PC-9 (cell line): ENCODE results near the gene CEP135. TPM values are rescaled to one million over a fixed set of nuclear protein-coding genes. Genes with fewer than 3 reads are reported as not detected.

Experiments
- BruUV-seq: library from RNA; stranded (reverse); fragments of 400-500 nt; replicated peaks from 2 replicates; lab custom pipeline; 2021; lab: Mats Ljungman, UMichigan
- CTCF ChIA-PET: fragments of 300-600 bp; sonication (Branson Sonifier 250); formaldehyde crosslinking; loops from one replicate; lab custom pipeline; 2022; ENCODE audit warnings: antibody characterized with exemption; lab: Charles Lee
- POLR2A ChIA-PET: fragments of 300-600 bp; sonication (Branson Sonifier 250); formaldehyde crosslinking; loops from one replicate; lab custom pipeline; 2022; ENCODE audit warnings: antibody characterized with exemption; ENCODE audit not compliant: unreplicated experiment; lab: Charles Lee
- DNase-seq, 2 experiments: peaks; one replicate each; pipeline versions ENCODE4 v3.0.0 to v3.0.0-alpha.2; 2015 to 2022; ENCODE audit warnings: mixed read lengths in 1 of 2
- H2AFZ ChIP-seq: fragments of 200-600 bp; sonication (generic); 2 replicates; pipeline ENCODE4 v1.8.1; 2017; ENCODE audit warnings: antibody characterized with exemption
- H3F3A ChIP-seq: fragments of 200-600 bp; sonication (generic); 2 replicates; pipeline ENCODE4 v1.8.1; 2017; ENCODE audit warnings: antibody characterized with exemption, mild to moderate bottlenecking, low read depth; ENCODE audit not compliant: insufficient read depth
- H3K27ac ChIP-seq: fragments of 200-600 bp; sonication (generic); 2 replicates; pipeline ENCODE4 v1.6.1; 2016; ENCODE audit warnings: mixed run types
- H3K27me3 ChIP-seq: fragments of 200-600 bp; sonication (generic); 2 replicates; pipeline ENCODE4 v1.6.1; 2016; ENCODE audit warnings: low read depth, mixed run types; ENCODE audit not compliant: insufficient read depth
- H3K36me3 ChIP-seq: fragments of 200-600 bp; sonication (generic); 2 replicates; pipeline ENCODE4 v1.6.1; 2016; ENCODE audit warnings: low read depth, mixed run types
- H3K4me1 ChIP-seq: fragments of 200-600 bp; sonication (generic); replicated peaks from 2 replicates; pipeline ENCODE4 v1.6.1; 2016; ENCODE audit warnings: mixed run types; ENCODE audit not compliant: insufficient read depth
- H3K4me2 ChIP-seq: fragments of 200-600 bp; sonication (generic); 2 replicates; pipeline ENCODE4 v1.6.1; 2017; ENCODE audit warnings: mixed run types
- H3K4me3 ChIP-seq: fragments of 200-600 bp; sonication (generic); 2 replicates; pipeline ENCODE4 v1.6.1; 2016; ENCODE audit warnings: mixed run types
- H3K79me2 ChIP-seq: fragments of 200-600 bp; sonication (generic); 2 replicates; pipeline ENCODE4 v1.6.1; 2017; ENCODE audit warnings: low read depth, mixed run types
- H3K9me2 ChIP-seq: fragments of 200-600 bp; sonication (generic); 2 replicates; pipeline ENCODE4 v1.8.1; 2017; ENCODE audit warnings: mild to moderate bottlenecking; ENCODE audit not compliant: insufficient read depth
- H3K9me3 ChIP-seq: fragments of 200-600 bp; sonication (generic); 2 replicates; pipeline ENCODE4 v1.8.1; 2016; ENCODE audit warnings: low read depth; ENCODE audit not compliant: insufficient read depth
- H4K20me1 ChIP-seq: fragments of 200-600 bp; sonication (generic); 2 replicates; pipeline ENCODE4 v1.8.1; 2017; ENCODE audit not compliant: insufficient read depth
- EZH2 ChIP-seq: fragments of 200-600 bp; sonication (generic); IDR thresholded peaks from 2 replicates; pipeline ENCODE4 v1.8.0; 2017; ENCODE audit warnings: antibody characterized with exemption, low read depth
- intact Hi-C: fragments of 100-400 bp; cut with micrococcal nuclease; formaldehyde crosslinking; loops from one replicate; pipeline ENCODE4 v1.10.0; 2022; ENCODE audit not compliant: unreplicated experiment
- total RNA-seq: library from RNA; stranded (reverse); gene quantifications from 2 replicates; pipeline ENCODE4 v1.2.3, GENCODE V29; 2021
- TF ChIP-seq, protein P1 (sequence below): fragments of 200-600 bp; sonication (generic); conservative IDR thresholded peaks from 2 replicates; pipeline ENCODE4 v1.6.1; 2017; ENCODE audit warnings: mixed run types, antibody characterized with exemption, mild to moderate bottlenecking, moderate library complexity

Gene CEP135
- total RNA-seq, 1 experiment from 2014 or later = 8.8 TPM

DNA sequence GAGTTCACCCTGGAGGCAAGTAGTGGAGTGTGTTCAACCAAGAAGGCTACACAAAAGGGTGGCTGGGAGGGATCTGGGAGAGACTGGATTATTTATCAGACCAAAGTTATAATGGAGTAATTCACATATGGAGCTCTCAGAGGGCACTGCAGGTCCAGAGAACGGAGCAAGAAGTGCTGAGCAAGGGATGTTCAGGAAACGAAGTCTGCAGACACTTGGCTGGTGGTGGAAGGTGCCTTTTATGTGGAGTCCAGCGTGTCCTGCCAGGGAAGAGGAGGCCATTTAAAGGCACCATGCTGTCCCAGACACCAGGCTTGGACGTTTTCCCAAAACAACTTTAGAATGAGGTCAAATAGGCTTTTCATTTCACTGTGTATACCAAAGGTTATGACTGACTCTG is 130.1 kb downstream of the CEP135 start:
- no peaks in the 10 kb centered on the region for H3K27me3 ChIP-seq
- no peaks in the 10 kb centered on the region for H4K20me1 ChIP-seq
- no peaks in the 10 kb centered on the region for H3K79me2 ChIP-seq
- H3K4me3 ChIP-seq = no peak overlapping the region
- no peaks in the 10 kb centered on the region for H3K9me2 ChIP-seq
- no peaks in the 10 kb centered on the region for H3K9me3 ChIP-seq
- BruUV-seq = no TSS peak
- no peak overlapping the region for H3K4me2 ChIP-seq
- ChIA-PET POLR2A (no interaction called here), CTCF (no interaction called here)
- DNase-seq = no peak
- no peaks in the 10 kb centered on the region for H3K4me1 ChIP-seq
- no peaks in the 10 kb centered on the region for H3F3A ChIP-seq
- no peak for TF ChIP-seq EZH2
- TF ChIP-seq, protein P1, sequence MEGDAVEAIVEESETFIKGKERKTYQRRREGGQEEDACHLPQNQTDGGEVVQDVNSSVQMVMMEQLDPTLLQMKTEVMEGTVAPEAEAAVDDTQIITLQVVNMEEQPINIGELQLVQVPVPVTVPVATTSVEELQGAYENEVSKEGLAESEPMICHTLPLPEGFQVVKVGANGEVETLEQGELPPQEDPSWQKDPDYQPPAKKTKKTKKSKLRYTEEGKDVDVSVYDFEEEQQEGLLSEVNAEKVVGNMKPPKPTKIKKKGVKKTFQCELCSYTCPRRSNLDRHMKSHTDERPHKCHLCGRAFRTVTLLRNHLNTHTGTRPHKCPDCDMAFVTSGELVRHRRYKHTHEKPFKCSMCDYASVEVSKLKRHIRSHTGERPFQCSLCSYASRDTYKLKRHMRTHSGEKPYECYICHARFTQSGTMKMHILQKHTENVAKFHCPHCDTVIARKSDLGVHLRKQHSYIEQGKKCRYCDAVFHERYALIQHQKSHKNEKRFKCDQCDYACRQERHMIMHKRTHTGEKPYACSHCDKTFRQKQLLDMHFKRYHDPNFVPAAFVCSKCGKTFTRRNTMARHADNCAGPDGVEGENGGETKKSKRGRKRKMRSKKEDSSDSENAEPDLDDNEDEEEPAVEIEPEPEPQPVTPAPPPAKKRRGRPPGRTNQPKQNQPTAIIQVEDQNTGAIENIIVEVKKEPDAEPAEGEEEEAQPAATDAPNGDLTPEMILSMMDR = no peak
- no peaks in the 10 kb centered on the region for H3K36me3 ChIP-seq
- H2AFZ ChIP-seq = no peak overlapping the region
- intact Hi-C loops = no loop called here
- no peak overlapping the region for H3K27ac ChIP-seq

DNA sequence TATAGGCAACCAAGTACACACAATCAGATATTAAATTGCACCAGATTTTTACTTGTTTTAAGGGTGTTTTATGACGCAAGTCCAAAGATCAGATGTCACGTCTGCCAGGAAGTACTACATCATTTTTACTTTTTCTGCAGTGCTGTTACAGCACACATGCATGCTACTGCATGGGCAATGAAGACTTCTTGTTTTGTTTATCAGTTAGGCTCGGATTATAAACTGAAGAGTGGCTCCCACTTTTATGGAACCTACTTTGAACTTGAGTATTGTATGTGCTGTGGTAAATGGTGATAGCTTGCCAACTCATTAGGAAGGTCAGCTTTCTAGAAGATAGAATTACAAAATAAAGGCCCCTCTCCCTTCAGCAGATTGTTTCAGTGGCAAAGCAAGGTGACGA is 131.6 kb downstream of the CEP135 start:
- no peaks in the 10 kb centered on the region for H4K20me1 ChIP-seq
- no peak overlapping the region for H3K4me3 ChIP-seq
- no peaks in the 10 kb centered on the region for H3K4me1 ChIP-seq
- CTCF ChIA-PET = no interaction called here
- no peak overlapping the region for H2AFZ ChIP-seq
- BruUV-seq = no TSS peak
- intact Hi-C loops = no loop called here
- POLR2A ChIA-PET = no interaction called here
- no peak overlapping the region for H3K27ac ChIP-seq
- no peaks in the 10 kb centered on the region for H3K9me3 ChIP-seq
- no peaks in the 10 kb centered on the region for H3K79me2 ChIP-seq
- no peaks in the 10 kb centered on the region for H3K36me3 ChIP-seq
- no peak for TF ChIP-seq EZH2
- TF ChIP-seq, protein P1 = no peak
- no peaks in the 10 kb centered on the region for H3F3A ChIP-seq
- H3K4me2 ChIP-seq = no peak overlapping the region
- H3K27me3 ChIP-seq = no peaks in the 10 kb centered on the region
- no peak for DNase-seq
- H3K9me2 ChIP-seq = no peaks in the 10 kb centered on the region

DNA sequence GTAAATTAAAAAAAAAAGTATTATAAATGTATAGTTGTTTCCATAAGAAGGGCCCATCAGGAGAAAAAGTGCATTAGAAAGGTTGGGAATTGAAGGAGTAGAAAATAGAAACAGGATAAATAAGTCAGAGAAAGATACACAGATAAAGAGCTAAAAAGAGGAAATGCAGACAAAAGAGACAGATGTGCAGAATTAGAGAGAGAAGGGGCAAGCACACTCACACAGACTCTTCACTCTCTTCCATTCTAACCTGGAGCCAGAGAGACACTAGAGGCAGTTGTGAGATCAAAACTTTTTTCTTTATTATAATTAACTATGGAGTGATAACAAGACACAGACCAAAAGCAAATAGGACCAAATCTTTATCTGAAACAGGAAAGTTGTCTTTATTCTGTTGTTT is 134.1 kb downstream of the CEP135 start:
- no TSS peak for BruUV-seq
- Histone ChIP-seq H3K9me2 (no peaks in the 10 kb centered on the region), H3K4me1 (no peaks in the 10 kb centered on the region), H3K36me3 (no peaks in the 10 kb centered on the region), H4K20me1 (no peaks in the 10 kb centered on the region), H3K4me2 (no peak overlapping the region), H3K27ac (no peak overlapping the region), H2AFZ (no peak overlapping the region), H3K79me2 (no peaks in the 10 kb centered on the region), H3K9me3 (no peaks in the 10 kb centered on the region), H3K4me3 (no peak overlapping the region), H3K27me3 (no peaks in the 10 kb centered on the region), H3F3A (no peaks in the 10 kb centered on the region)
- no peak for DNase-seq
- intact Hi-C loops = no loop called here
- TF ChIP-seq, protein P1 = no peak
- TF ChIP-seq EZH2 = no peak
- ChIA-PET CTCF (no interaction called here), POLR2A (interaction anchor here (0.6 kb wide), 1 partner anchor 897 kb away, joined by 6 read pairs; no protein-coding TSS in a partner anchor)

Other genes starting within 250 kb of the CEP135 start
- not detected in 2 replicates for gene EXOC1L, start 129.2 kb upstream of the CEP135 start, total RNA-seq
- 23.1 and 27.1 TPM in 2 replicates for gene EXOC1, start 95.3 kb upstream of the CEP135 start, total RNA-seq